Ectodermal cell (in vitro differentiated cells): ENCODE data around the gene FRG2C.
"Not testable (repeated sequence)": the region's sequence is repeated elsewhere in the genome, so short reads cannot be mapped to it uniquely, and the experiment has no call there.

ENCODE experiments used
- H3K27ac ChIP-seq: 2 replicates; pipeline ENCODE4 v1.7.0; 2013; ENCODE audit warnings: mild to moderate bottlenecking, low read depth, low read length; ENCODE audit not compliant: insufficient read depth, poor library complexity, severe bottlenecking
- H3K27me3 ChIP-seq: 2 replicates; pipeline ENCODE4 v1.7.0; 2013; ENCODE audit warnings: mild to moderate bottlenecking, low read length; ENCODE audit not compliant: insufficient read depth, control insufficient read depth, poor library complexity, severe bottlenecking
- H3K36me3 ChIP-seq: one replicate; pipeline ENCODE4 v1.7.0; 2013; ENCODE audit warnings: low read length; ENCODE audit not compliant: control insufficient read depth, insufficient read depth
- H3K4me1 ChIP-seq: one replicate; pipeline ENCODE4 v1.7.0; 2013; ENCODE audit warnings: low read length; ENCODE audit not compliant: control insufficient read depth, insufficient read depth
- H3K4me3 ChIP-seq: 2 replicates; pipeline ENCODE4 v1.7.0; 2013; ENCODE audit warnings: low read depth, low read length, control low read depth; ENCODE audit not compliant: insufficient read depth
- H3K9me3 ChIP-seq: 2 replicates; pipeline ENCODE4 v1.7.0; 2013; ENCODE audit warnings: mild to moderate bottlenecking, low read length, moderate library complexity; ENCODE audit not compliant: control insufficient read depth
- WGBS, 2 experiments: methylation state at CpG; one replicate each; pipeline ENCODE4 v1.1.7; 2013; ENCODE audit warnings: missing lambda C conversion rate in 2 of 2; 5-methylcytosine and 5-hydroxymethylcytosine counted together

The FRG2C gene

DNA sequence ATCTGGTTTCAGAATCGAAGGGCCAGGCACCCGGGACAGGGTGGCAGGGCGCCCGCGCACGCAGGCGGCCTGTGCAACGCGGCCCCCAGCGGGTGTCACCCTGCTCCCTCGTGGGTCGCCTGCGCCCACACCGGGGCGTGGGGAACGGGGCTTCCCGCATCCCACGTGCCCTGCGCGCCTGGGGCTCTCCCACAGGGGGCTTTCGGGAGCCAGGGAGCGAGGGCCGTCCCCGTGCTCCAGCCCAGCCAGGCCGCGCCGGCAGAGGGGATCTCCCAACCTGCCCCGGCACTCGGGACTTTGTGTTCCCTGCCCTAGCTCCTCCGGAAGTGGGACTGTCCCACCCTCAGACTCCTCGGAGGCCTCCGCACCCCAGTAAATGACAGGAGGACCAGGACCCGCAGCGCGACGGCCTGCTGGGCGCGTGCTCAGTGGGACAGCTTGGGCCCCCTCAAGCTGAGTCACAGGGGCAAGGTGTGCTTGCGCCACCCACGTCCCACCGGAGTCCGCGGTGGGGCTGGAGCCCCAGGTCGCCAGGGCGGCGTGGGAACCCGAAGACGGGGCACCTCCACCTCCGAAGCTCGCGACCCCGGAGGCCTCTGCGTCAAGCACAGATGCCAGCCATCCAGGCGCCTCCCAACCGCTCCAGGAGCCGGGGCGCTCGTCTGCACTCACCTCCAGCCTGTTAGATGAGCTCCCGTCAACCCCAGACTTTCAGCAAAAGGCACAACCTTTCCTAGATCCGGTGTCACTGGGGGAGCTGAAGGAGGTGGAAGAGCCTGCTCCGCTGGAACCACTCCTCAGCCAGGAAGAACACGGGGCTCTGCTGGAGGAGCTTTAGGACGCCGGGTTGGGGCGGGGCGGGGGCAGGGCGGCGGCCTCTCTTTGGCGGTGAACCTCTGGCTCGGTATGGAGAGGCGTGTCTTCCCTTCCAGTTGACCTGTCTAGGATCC is 5.5 kb downstream of the FRG2C start:
- H3K9me3 ChIP-seq, H3K27ac ChIP-seq, H3K4me1 ChIP-seq, H3K36me3 ChIP-seq: not testable (repeated sequence)
- 29 to 32% methylated on average over 71 of the region's 71 CpGs for WGBS, 2 experiments
- H3K27me3 ChIP-seq: peaks cover 89% of the 10 kb centered on the region
- peak overlapping the region; percentile 12 for H3K4me3 ChIP-seq

- H3K4me1 ChIP-seq, H3K9me3 ChIP-seq, H3K4me3 ChIP-seq, H3K36me3 ChIP-seq, H3K27ac ChIP-seq: not testable (repeated sequence)
- 7 to 9% methylated on average over 51 of the region's 51 CpGs for WGBS, 2 experiments
- H3K27me3 ChIP-seq: peaks cover 79% of the 10 kb centered on the region
These were observed 6.5 kb downstream of the FRG2C start for GRCh38 chr3:75670298-75671286.

DNA sequence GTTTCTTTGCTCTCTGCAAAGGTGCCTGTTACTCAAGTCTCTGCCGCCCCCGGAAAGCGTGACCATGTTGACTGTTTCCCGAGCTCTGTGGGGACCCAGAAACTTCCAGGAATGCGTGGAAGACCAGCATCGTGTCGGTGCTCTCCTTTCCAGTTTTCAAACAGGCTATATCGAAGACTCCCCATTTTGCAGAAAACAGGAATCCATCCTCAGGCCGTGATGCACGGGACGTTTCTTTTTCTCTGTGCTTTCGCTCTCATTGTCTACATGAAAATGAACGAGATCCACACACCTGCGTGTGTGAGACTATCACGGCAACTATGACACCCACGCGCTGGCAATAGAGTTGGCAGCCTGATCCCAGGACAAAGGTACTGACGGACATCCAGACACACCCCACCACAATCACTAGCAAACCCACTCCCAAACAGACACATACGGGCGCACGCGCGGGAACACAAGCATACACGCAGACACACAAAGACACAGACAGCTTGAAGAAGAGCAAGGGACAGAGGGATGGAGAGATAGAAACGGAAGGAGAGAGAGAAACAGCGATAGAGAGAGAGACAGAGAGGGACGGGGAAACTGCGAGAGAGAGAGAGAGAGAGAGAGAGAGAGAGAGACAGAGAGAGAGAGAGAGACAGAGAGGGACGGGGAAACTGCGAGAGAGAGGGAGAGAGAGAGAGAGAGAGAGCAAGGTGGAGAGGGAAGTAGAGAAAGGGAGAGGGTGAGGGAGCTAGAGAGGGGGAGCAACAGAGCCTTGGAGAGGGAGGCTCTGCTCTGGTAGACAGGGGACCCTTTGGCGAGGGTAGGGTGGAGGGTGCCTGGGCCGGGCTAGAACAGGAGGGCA is 7.4 kb downstream of the FRG2C start:
- Histone ChIP-seq H3K4me3 (peak overlapping the region; percentile 26), H3K27me3 (peaks cover 70% of the 10 kb centered on the region)
- H3K27ac ChIP-seq, H3K4me1 ChIP-seq, H3K36me3 ChIP-seq, H3K9me3 ChIP-seq: not testable (repeated sequence)
- 17% methylated on average over 32 of the region's 32 CpGs for WGBS, 2 experiments

DNA sequence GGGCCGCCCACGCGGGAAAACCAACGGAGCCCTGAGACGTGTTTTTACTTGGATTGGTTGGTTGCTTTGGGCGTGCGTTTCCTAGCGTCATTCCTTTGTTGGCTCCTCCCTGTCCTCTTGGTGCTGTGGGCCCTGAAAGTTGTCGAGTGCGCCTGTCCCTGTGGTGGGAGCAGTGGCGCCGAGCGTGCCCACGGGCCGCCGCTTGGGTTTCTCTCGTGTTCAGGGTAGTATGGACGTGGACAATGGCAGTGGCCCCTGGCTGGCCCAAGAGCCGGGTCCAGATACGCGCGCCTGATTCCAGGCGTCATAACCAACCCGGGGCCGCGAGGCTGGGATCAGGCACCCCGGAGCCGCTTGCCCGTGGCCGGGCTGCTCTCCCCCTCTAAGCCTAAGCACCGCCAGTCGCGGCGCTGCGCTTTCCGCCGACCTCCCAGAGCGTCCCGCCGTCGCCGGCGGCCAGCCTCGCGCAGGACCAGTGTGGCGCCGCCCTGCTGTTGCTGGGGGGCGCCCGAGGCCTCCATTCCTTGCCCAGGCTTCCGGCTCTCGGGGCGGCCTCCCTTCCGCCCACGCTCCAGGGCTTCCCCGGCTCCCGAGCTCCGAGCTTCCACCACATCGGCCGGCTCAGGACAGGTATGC is 8.1 kb downstream of the FRG2C start:
- Histone ChIP-seq H3K4me3 (peak overlapping the region; percentile 26), H3K27me3 (peaks cover 62% of the 10 kb centered on the region)
- H3K4me1 ChIP-seq, H3K36me3 ChIP-seq, H3K27ac ChIP-seq, H3K9me3 ChIP-seq: not testable (repeated sequence)
- WGBS, 2 experiments: 6 to 10% methylated on average over 56 to 59 of the region's 59 CpGs

DNA sequence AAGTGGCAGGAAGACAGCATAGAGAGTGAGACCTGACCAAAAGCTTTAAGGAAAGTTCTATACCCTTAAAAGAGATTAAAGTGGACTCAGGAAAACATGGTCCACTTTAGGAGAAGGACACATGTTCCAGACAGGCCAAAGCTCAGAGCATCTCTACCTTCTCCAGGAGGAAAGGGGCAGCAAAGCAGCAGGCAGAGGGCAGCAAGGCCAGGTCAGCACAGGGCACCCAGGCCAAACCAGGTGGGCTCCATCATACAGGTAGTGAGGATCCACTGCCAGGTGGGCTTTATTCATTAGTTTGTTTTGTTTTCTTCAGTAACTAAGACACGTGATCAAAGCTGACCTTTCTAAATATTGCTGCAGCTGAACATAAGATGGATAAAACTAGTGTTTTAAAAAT is 19.8 kb downstream of the FRG2C start:
- not testable (repeated sequence) for H3K9me3 ChIP-seq, H3K4me3 ChIP-seq, H3K4me1 ChIP-seq, H3K27me3 ChIP-seq, H3K27ac ChIP-seq, H3K36me3 ChIP-seq
- WGBS, 2 experiments: 90% methylated on average over 1 of the region's 1 CpG; no CpG with 5 or more reads in 1 of the 2 experiments

DNA sequence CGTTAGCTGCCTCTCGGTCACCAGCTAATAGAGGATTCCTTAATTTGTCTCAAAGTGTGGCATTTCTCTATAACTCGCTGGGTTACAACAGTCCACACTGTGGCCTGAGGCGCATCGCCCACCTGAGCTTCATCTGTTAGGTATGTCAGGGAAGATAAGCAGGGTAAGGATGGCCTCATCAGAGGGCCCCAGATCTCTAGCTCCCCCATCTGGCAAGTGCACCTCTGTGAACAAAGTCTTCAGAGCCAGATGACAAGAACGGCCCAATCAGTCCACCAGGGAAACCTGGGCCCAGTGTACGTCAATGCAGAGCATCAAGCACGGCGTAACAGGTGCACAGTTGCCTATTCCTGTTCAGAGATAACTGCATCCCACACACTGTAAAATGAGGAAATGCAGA is 23.2 kb downstream of the FRG2C start:
- no peaks in the 10 kb centered on the region for H3K4me1 ChIP-seq
- no peaks in the 10 kb centered on the region for H3K9me3 ChIP-seq
- no peaks in the 10 kb centered on the region for H3K27me3 ChIP-seq
- H3K36me3 ChIP-seq: no peaks in the 10 kb centered on the region
- no peak overlapping the region for H3K4me3 ChIP-seq
- no peak overlapping the region for H3K27ac ChIP-seq
- WGBS, 2 experiments: 90% methylated on average over 9 of the region's 9 CpGs

GRCh38 chr3:75692061-75692460 is 27.9 kb downstream of the FRG2C start:
- H3K4me1 ChIP-seq: no peaks in the 10 kb centered on the region
- no peak overlapping the region for H3K4me3 ChIP-seq
- H3K36me3 ChIP-seq: no peaks in the 10 kb centered on the region
- H3K27ac ChIP-seq: no peak overlapping the region
- 50 to 52% methylated on average over 2 of the region's 2 CpGs for WGBS, 2 experiments
- H3K9me3 ChIP-seq: no peaks in the 10 kb centered on the region
- H3K27me3 ChIP-seq: no peaks in the 10 kb centered on the region
